ENCODE results near the gene PAFAH2. TPM values are rescaled to one million over a fixed set of nuclear protein-coding genes. Genes with fewer than 3 reads are reported as not detected.
A peak's percentile ranks its signal among the peaks of the same experiment; 100 is the strongest.

PAFAH2 gene
- total and polyA plus RNA-seq, 12 donors = 6.6 to 32.8 (median 13.6) TPM

DNA sequence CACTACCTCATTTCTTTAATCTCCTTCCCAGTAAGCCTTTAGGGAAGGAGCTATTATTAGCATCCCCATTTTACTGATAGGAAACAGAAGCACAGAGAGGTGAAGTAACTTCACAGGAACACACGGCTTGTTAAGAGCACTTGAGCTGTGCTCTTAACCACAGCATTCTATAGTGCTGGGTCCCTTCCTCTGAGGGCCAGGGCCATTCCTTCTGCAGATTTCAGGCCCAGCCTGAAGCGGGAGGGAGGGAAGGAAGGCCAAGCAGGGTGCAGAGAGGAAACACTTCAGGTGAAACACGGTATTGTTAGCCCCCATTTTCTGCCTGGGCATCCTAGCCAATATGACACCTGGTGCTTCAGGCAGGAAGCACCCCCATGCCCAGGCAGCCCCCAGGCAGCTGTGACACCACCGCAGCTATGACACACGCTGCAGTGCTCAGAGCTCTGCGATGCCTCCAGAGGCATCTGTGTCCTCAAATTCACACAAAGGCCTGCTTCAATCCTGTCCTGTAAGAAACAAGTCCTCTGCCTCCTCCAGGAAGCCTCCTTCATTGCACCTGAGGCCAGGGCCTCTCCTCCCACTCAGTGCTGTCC lies 19.2 kb upstream of the PAFAH2 start:
- H3K4me1 ChIP-seq (replicated peaks in 1 of 2) = peaks cover 8 to 52% of the 10 kb centered on the region in 2 donors
- no peaks in the 10 kb centered on the region for H3K36me3 ChIP-seq (replicated peaks in 1 of 2)
- H3K4me3 ChIP-seq = no peak overlapping the region
- no peak overlapping the region for H3K27ac ChIP-seq
- intact Hi-C loops (cut with DNase I) = no loop called here
- no peaks in the 10 kb centered on the region for H3K27me3 ChIP-seq
- no peak for DNase-seq
- TF ChIP-seq, protein P1, sequence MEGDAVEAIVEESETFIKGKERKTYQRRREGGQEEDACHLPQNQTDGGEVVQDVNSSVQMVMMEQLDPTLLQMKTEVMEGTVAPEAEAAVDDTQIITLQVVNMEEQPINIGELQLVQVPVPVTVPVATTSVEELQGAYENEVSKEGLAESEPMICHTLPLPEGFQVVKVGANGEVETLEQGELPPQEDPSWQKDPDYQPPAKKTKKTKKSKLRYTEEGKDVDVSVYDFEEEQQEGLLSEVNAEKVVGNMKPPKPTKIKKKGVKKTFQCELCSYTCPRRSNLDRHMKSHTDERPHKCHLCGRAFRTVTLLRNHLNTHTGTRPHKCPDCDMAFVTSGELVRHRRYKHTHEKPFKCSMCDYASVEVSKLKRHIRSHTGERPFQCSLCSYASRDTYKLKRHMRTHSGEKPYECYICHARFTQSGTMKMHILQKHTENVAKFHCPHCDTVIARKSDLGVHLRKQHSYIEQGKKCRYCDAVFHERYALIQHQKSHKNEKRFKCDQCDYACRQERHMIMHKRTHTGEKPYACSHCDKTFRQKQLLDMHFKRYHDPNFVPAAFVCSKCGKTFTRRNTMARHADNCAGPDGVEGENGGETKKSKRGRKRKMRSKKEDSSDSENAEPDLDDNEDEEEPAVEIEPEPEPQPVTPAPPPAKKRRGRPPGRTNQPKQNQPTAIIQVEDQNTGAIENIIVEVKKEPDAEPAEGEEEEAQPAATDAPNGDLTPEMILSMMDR (IDR thresholded peaks at IDR 0.05) = no peak
- TF ChIP-seq POLR2A (IDR thresholded peaks at IDR 0.05) = no peak
- H3K9me3 ChIP-seq (replicated peaks in 1 of 3) = no peaks in the 10 kb centered on the region
- 77 to 91% (median 82%) methylated on average over 5 to 6 of the region's 6 CpGs for WGBS, 4 donors

DNA sequence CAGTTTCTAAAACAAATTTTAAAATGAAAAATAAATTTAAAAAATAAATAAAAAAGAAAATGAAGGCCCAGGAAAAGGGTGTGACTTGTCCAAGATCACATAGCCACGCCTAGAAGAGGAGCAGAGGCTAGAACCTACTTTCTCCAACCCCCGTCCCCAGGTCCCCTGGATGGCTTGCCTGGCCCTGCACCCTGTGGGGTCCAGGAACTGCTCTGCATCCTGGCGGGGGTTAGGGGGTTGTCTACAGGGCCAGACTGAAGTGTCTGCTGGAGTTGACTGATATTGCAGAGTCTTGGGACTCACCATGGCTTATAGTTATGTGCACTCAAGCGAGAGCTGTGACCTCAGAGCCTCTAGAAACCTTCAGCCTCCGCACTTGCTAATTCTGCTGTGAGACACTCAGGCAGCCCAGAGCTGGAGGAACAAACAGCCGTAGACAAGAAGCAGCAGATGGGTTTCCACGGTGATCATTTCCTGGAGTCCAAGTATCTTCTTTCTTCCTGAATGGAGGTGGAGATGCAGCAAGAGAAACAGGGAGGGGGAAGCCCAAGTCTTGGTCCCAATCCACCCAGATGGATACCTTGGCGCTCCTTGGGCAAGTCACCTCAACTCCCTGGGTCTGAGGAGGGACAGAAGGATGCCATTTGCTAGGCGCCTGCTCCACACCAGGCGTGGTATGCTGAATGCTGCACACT lies 18.5 kb upstream of the PAFAH2 start:
- H3K9me3 ChIP-seq (replicated peaks in 1 of 3) = no peaks in the 10 kb centered on the region
- H3K36me3 ChIP-seq (replicated peaks in 1 of 2) = no peaks in the 10 kb centered on the region
- intact Hi-C loops (cut with DNase I) = no loop called here
- no peak for DNase-seq
- H3K27me3 ChIP-seq = no peaks in the 10 kb centered on the region
- 80 to 91% (median 85%) methylated on average over 9 to 10 of the region's 10 CpGs for whole genome bisulfite sequencing, 4 donors
- H3K4me1 ChIP-seq (replicated peaks in 1 of 2) = peaks cover 8 to 46% of the 10 kb centered on the region in 2 donors
- no peak for TF ChIP-seq POLR2A (IDR thresholded peaks at IDR 0.05)
- TF ChIP-seq, protein P1 (IDR thresholded peaks at IDR 0.05) = no peak
- H3K4me3 ChIP-seq = no peak overlapping the region
- H3K27ac ChIP-seq = no peak overlapping the region

DNA sequence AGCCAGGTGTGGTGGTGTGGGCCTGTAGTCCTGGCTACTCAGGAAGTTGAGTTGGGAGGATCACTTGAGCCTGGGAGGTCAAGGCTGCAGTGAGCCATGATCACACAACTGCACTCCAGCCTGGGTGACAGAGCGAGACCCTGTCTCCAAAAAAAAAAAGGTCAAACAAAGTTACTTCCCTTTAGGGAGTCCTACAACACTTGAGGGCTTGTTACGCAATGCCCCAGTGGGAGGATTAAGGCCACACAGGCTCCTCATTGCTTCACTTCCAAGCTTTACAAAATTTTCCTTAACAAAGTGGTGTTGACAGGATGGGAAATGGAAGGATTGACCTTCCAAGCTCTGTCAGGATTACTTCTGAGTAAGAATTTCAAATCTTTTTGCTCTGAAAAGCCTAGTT lies 17.5 kb upstream of the PAFAH2 start:
- Histone ChIP-seq H3K27ac (peak overlapping the region in 2 of 5 donors; percentile 52 to 68), H3K4me1 (replicated peaks in 1 of 2) (peaks cover 8 to 41% of the 10 kb centered on the region in 2 donors), H3K4me3 (no peak overlapping the region), H3K9me3 (replicated peaks in 1 of 3) (no peaks in the 10 kb centered on the region), H3K36me3 (replicated peaks in 1 of 2) (no peaks in the 10 kb centered on the region), H3K27me3 (no peaks in the 10 kb centered on the region)
- no peak for TF ChIP-seq POLR2A (IDR thresholded peaks at IDR 0.05)
- TF ChIP-seq, protein P1 (IDR thresholded peaks at IDR 0.05) = no peak
- intact Hi-C loops (cut with DNase I) = no loop called here
- DNase-seq = peak in 6 of 7 donors; percentile 54 to 83 (median 73)
- WGBS, 4 donors = 57 to 91% (median 73%) methylated on average over 2 of the region's 2 CpGs

DNA sequence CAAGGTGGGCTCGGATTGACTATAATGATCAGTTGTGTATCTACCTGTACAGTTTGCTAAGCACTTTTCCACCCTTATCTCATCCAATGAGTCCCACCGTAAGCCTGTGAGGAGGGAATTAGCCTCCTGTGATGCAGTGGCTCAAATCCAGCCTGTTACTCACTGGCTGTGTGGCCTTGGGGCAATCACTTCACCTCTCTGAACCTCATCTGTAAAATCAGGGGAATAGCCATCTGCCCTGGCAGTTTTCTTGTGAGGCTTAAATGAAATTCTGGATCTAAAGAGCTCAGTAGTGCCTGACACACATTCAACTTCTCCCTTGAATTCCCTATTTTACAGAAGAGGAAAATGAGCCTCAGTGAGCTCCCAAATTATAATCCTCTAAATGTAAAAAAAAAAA lies 16.3 kb upstream of the PAFAH2 start:
- DNase-seq = no peak
- WGBS, 4 donors = 79 to 83% (median 82%) methylated on average over 2 of the region's 2 CpGs
- Histone ChIP-seq H3K4me3 (no peak overlapping the region), H3K27ac (no peak overlapping the region), H3K4me1 (replicated peaks in 1 of 2) (peaks cover 8 to 41% of the 10 kb centered on the region in 2 donors), H3K9me3 (replicated peaks in 1 of 3) (no peaks in the 10 kb centered on the region), H3K36me3 (replicated peaks in 1 of 2) (no peaks in the 10 kb centered on the region), H3K27me3 (no peaks in the 10 kb centered on the region)
- TF ChIP-seq, protein P1 (IDR thresholded peaks at IDR 0.05) = no peak
- no peak for TF ChIP-seq POLR2A (IDR thresholded peaks at IDR 0.05)
- intact Hi-C loops (cut with DNase I) = no loop called here

Data from adrenal gland (tissue), 12 donors.